Caco-2 (cell line): ENCODE results near the gene SORT1. TPM values are rescaled to one million over a fixed set of nuclear protein-coding genes. Genes with fewer than 3 reads are reported as not detected.

Experiments used
- BruUV-seq: library from RNA; stranded (reverse); fragments of 400-500 nt; replicated peaks from 2 replicates; lab custom pipeline; 2021; lab: Mats Ljungman, UMichigan
- CTCF ChIA-PET: fragments of 300-600 bp; sonication (Branson Sonifier 250); formaldehyde crosslinking; loops from one replicate; lab custom pipeline; 2022; ENCODE audit warnings: antibody characterized with exemption; lab: Charles Lee
- POLR2A ChIA-PET: fragments of 300-600 bp; sonication (Branson Sonifier 250); formaldehyde crosslinking; loops from one replicate; lab custom pipeline; 2022; ENCODE audit warnings: antibody characterized with exemption; lab: Charles Lee
- DNase-seq, 2 experiments: peaks; one replicate each; pipeline versions ENCODE4 v3.0.0 to v3.0.0-alpha.2; 2020 to 2022
- H3K27me3 ChIP-seq: replicated peaks from 2 replicates; pipeline ENCODE4 v1.6.0; 2011; ENCODE audit warnings: low read length; ENCODE audit not compliant: control insufficient read depth, insufficient read depth
- H3K36me3 ChIP-seq: 2 replicates; pipeline ENCODE4 v1.5.1; 2011; ENCODE audit warnings: low read length; ENCODE audit not compliant: control insufficient read depth, insufficient read depth
- H3K4me1 ChIP-seq: fragments of 250-450 bp; sonication (Bioruptor Pico); 2 replicates; pipeline ENCODE4 v1.5.1; 2020; ENCODE audit warnings: mild to moderate bottlenecking
- H3K4me3 ChIP-seq: 2 replicates; pipeline ENCODE4 v1.5.1; 2011; ENCODE audit warnings: low read depth, mild to moderate bottlenecking, control low read depth, low read length
- H3K9me3 ChIP-seq: fragments of 250-450 bp; sonication (Bioruptor Pico); 2 replicates; pipeline ENCODE4 v1.5.1; 2020; ENCODE audit warnings: mild to moderate bottlenecking, moderate library complexity
- H3K27ac Mint-ChIP-seq: one replicate; pipeline ENCODE4 v1.8.0; 2022; ENCODE audit warnings: mixed read lengths; ENCODE audit not compliant: unreplicated experiment
- H3K27me3 Mint-ChIP-seq: one replicate; pipeline ENCODE4 v1.8.0; 2022; ENCODE audit warnings: mixed read lengths; ENCODE audit not compliant: insufficient read depth, unreplicated experiment
- H3K36me3 Mint-ChIP-seq: one replicate; pipeline ENCODE4 v1.8.0; 2022; ENCODE audit warnings: mild to moderate bottlenecking, mixed read lengths; ENCODE audit not compliant: insufficient read depth, unreplicated experiment
- H3K4me1 Mint-ChIP-seq: one replicate; pipeline ENCODE4 v1.8.0; 2022; ENCODE audit warnings: low read depth, mixed read lengths; ENCODE audit not compliant: unreplicated experiment
- H3K4me3 Mint-ChIP-seq: one replicate; pipeline ENCODE4 v1.8.0; 2022; ENCODE audit warnings: mild to moderate bottlenecking, moderate library complexity, mixed read lengths; ENCODE audit not compliant: unreplicated experiment
- H3K9me3 Mint-ChIP-seq: one replicate; pipeline ENCODE4 v1.8.0; 2022; ENCODE audit warnings: mixed read lengths; ENCODE audit not compliant: unreplicated experiment
- CTCF ChIP-seq, 2 experiments: fragments of 200-600 bp in 1 of 2; IDR thresholded peaks; 1 replicate in 1 of 2; 2 replicates in 1 of 2; pipeline versions ENCODE4 v1.5.1 to v1.8.0; 2011 to 2022; ENCODE audit warnings: antibody characterized with exemption in 1 of 2, control low read depth in 1 of 2, inconsistent platforms in 1 of 2, low read depth in 1 of 2, low read length in 1 of 2, mild to moderate bottlenecking in 1 of 2, moderate library complexity in 1 of 2; ENCODE audit not compliant: insufficient read depth in 1 of 2, severe bottlenecking in 1 of 2, unreplicated experiment in 1 of 2
- intact Hi-C: fragments of 100-400 bp; cut with micrococcal nuclease; formaldehyde crosslinking; loops from one replicate; pipeline ENCODE4 v1.10.0; 2022; ENCODE audit not compliant: unreplicated experiment
- total RNA-seq: library from RNA; stranded (reverse); gene quantifications from 2 replicates; pipeline ENCODE4 v1.2.3, GENCODE V29; 2022

Gene SORT1
- total RNA-seq, 1 experiment from 2014 or later: 67.1 TPM

DNA sequence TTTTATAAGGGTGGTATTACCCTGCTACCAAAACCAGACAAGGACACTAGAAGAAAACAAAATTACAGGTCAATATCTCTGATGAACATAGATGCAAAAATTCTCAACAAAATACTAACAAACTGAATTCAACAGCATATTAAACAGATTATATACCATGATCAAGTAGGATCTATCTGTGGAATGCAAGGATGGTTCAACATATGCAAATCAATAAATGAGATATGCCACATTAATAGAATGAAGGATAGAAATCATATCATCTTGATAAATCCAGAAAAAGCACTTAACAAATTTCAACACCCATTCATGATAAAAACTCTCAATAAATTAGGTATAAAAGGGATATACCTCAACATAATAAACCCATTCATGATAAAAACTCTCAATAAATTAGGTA lies 66.6 kb downstream of the SORT1 start:
- no peaks in the 10 kb centered on the region for H3K36me3 ChIP-seq
- POLR2A ChIA-PET: no interaction called here
- TF ChIP-seq CTCF (IDR thresholded peaks at IDR 0.05; ENCODE audit: insufficient read depth in 1 of 2, low read depth in 1 of 2, low read length in 1 of 2, severe bottlenecking in 1 of 2, unreplicated experiment in 1 of 2): no peak

DNA sequence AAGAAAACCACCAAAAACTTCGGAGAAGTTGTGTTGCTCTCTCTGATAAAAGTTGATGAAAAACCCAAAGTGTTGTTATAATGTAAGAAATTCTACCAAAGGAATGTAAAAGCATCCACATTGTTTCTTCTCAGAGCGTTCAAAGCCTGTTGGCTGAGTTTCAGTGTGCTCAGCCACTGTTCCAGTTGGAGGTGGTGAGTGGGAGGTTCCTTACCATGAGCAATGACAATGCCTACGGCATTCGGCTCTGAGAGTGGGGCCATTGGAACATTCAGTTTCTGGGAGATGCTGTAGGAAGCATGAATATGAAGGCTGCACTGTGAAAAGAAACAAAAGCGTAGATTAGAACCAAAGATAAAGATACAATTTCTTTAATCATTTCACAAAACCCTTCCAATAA lies 70.4 kb downstream of the SORT1 start:
- no peak for TF ChIP-seq CTCF (IDR thresholded peaks at IDR 0.05; ENCODE audit: insufficient read depth in 1 of 2, low read depth in 1 of 2, low read length in 1 of 2, severe bottlenecking in 1 of 2, unreplicated experiment in 1 of 2)
- CTCF ChIA-PET: no interaction called here
- no peak overlapping the region for H3K4me3 ChIP-seq
- H3K27me3 ChIP-seq: no peaks in the 10 kb centered on the region
- no peaks in the 10 kb centered on the region for H3K27me3 Mint-ChIP-seq
- H3K27ac Mint-ChIP-seq: no peak overlapping the region
- peaks cover 10% of the 10 kb centered on the region for H3K9me3 Mint-ChIP-seq
- POLR2A ChIA-PET: no interaction called here
- H3K4me3 Mint-ChIP-seq: no peak overlapping the region
- 0 out of 2 replicates have a peak, but pooled peaks cover 10% of the 10 kb centered on the region for H3K9me3 ChIP-seq
- no peak for DNase-seq
- intact Hi-C loops: no loop called here
- peaks cover 24% of the 10 kb centered on the region for H3K36me3 Mint-ChIP-seq
- H3K36me3 ChIP-seq: no peaks in the 10 kb centered on the region
- no TSS peak for BruUV-seq
- no peaks in the 10 kb centered on the region for H3K4me1 ChIP-seq
- no peaks in the 10 kb centered on the region for H3K4me1 Mint-ChIP-seq

More for the DNA sequence above, 66.6 kb downstream of the SORT1 start:
- H3K4me1 Mint-ChIP-seq: no peaks in the 10 kb centered on the region
- intact Hi-C loops: no loop called here
- H3K27me3 Mint-ChIP-seq: no peaks in the 10 kb centered on the region
- no peak overlapping the region for H3K27ac Mint-ChIP-seq
- BruUV-seq: no TSS peak
- Histone ChIP-seq H3K9me3 (0 out of 2 replicates have a peak, but pooled peaks cover 10% of the 10 kb centered on the region), H3K4me1 (no peaks in the 10 kb centered on the region), H3K27me3 (no peaks in the 10 kb centered on the region), H3K4me3 (no peak overlapping the region)
- CTCF ChIA-PET: no interaction called here
- peaks cover 29% of the 10 kb centered on the region for H3K36me3 Mint-ChIP-seq
- no peak for DNase-seq
- no peak overlapping the region for H3K4me3 Mint-ChIP-seq
- peaks cover 10% of the 10 kb centered on the region for H3K9me3 Mint-ChIP-seq

GRCh38 chr1:109322974-109323373 lies 74.7 kb downstream of the SORT1 start:
- Mint-ChIP-seq H3K36me3 (peaks cover 23% of the 10 kb centered on the region), H3K4me3 (no peak overlapping the region), H3K9me3 (no peaks in the 10 kb centered on the region), H3K4me1 (no peaks in the 10 kb centered on the region), H3K27me3 (no peaks in the 10 kb centered on the region), H3K27ac (no peak overlapping the region)
- H3K36me3 ChIP-seq: no peaks in the 10 kb centered on the region
- ChIA-PET CTCF (no interaction called here), POLR2A (no interaction called here)
- TF ChIP-seq CTCF (IDR thresholded peaks at IDR 0.05; ENCODE audit: insufficient read depth in 1 of 2, low read depth in 1 of 2, low read length in 1 of 2, severe bottlenecking in 1 of 2, unreplicated experiment in 1 of 2): no peak
- BruUV-seq: no TSS peak
- H3K27me3 ChIP-seq: no peaks in the 10 kb centered on the region
- H3K4me1 ChIP-seq: no peaks in the 10 kb centered on the region
- no peak overlapping the region for H3K4me3 ChIP-seq
- no peak for DNase-seq
- no peaks in the 10 kb centered on the region for H3K9me3 ChIP-seq
- intact Hi-C loops: no loop called here
